HG03354 (cell line): ENCODE results near the gene ZNF385C.

ENCODE experiments used
- ATAC-seq: cut with Tn5 transposase; IDR thresholded peaks from one replicate; pipeline ENCODE4 v1.9.1; 2021; ENCODE audit warnings: mild to moderate bottlenecking; ENCODE audit not compliant: unreplicated experiment, poor library complexity, severe bottlenecking

ZNF385C gene

GRCh38 chr17:42110301-42111264 lies 12.3 kb upstream of the ZNF385C start:
- ATAC-seq: no peak

GRCh38 chr17:42109086-42109485 lies 10.8 kb upstream of the ZNF385C start:
- no peak for ATAC-seq

- peak; percentile 54 for ATAC-seq
These were observed 9.6 kb upstream of the ZNF385C start for GRCh38 chr17:42107597-42108576.

GRCh38 chr17:42107124-42107523 lies 8.9 kb upstream of the ZNF385C start:
- ATAC-seq: no peak

GRCh38 chr17:42106009-42106408 lies 7.7 kb upstream of the ZNF385C start:
- ATAC-seq: no peak

- no peak for ATAC-seq
These were observed 6.0 kb upstream of the ZNF385C start for GRCh38 chr17:42104264-42104663.

- no peak for ATAC-seq
These were observed 5.1 kb upstream of the ZNF385C start for GRCh38 chr17:42103221-42103954.

- ATAC-seq: no peak
These were observed 3.4 kb upstream of the ZNF385C start for GRCh38 chr17:42101513-42102292.

- ATAC-seq: no peak
These were observed 592 bp upstream of the ZNF385C start for GRCh38 chr17:42098730-42099399.

- ATAC-seq: no peak
These were observed 1.7 kb downstream of the ZNF385C start for GRCh38 chr17:42096360-42097111.

- no peak for ATAC-seq
These were observed 3.8 kb downstream of the ZNF385C start for GRCh38 chr17:42094375-42095069.

- ATAC-seq: no peak
These were observed 5.3 kb downstream of the ZNF385C start for GRCh38 chr17:42092939-42093338.

- ATAC-seq: no peak
These were observed 7.1 kb downstream of the ZNF385C start for GRCh38 chr17:42090964-42091790.

GRCh38 chr17:42088736-42089135 lies 9.5 kb downstream of the ZNF385C start:
- ATAC-seq: no peak

- no peak for ATAC-seq
These were observed 10.3 kb downstream of the ZNF385C start for GRCh38 chr17:42087736-42088705.
